22Rv1 (cell line): ENCODE data around the gene LRRC15.

ENCODE experiments used
- CTCF ChIP-seq: fragments of 450-650 bp; IDR thresholded peaks from 2 replicates; pipeline ENCODE4 v1.5.1; 2017; ENCODE audit warnings: mild to moderate bottlenecking
- ZFX ChIP-seq: fragments of 450-650 bp; IDR thresholded peaks from 2 replicates; pipeline ENCODE4 v1.6.1; 2017; ENCODE audit warnings: antibody characterized with exemption, borderline replicate concordance

- TF ChIP-seq CTCF, result no peak
- TF ChIP-seq ZFX, result no peak
Measured at GRCh38 chr3:194379651-194380050, 10.1 kb upstream of the LRRC15 start.
